LNCAP (cell line): ENCODE results near the gene CRY1.

Experiments used
- TF ChIP-seq, protein P1 (sequence below): fragments of 450-650 bp; IDR thresholded peaks from 2 replicates; pipeline ENCODE4 v1.5.1; 2017; ENCODE audit warnings: mild to moderate bottlenecking

CRY1 gene

GRCh38 chr12:106964526-106964925, 128.8 kb downstream of the CRY1 start:
- TF ChIP-seq, protein P1, sequence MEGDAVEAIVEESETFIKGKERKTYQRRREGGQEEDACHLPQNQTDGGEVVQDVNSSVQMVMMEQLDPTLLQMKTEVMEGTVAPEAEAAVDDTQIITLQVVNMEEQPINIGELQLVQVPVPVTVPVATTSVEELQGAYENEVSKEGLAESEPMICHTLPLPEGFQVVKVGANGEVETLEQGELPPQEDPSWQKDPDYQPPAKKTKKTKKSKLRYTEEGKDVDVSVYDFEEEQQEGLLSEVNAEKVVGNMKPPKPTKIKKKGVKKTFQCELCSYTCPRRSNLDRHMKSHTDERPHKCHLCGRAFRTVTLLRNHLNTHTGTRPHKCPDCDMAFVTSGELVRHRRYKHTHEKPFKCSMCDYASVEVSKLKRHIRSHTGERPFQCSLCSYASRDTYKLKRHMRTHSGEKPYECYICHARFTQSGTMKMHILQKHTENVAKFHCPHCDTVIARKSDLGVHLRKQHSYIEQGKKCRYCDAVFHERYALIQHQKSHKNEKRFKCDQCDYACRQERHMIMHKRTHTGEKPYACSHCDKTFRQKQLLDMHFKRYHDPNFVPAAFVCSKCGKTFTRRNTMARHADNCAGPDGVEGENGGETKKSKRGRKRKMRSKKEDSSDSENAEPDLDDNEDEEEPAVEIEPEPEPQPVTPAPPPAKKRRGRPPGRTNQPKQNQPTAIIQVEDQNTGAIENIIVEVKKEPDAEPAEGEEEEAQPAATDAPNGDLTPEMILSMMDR = no peak

DNA sequence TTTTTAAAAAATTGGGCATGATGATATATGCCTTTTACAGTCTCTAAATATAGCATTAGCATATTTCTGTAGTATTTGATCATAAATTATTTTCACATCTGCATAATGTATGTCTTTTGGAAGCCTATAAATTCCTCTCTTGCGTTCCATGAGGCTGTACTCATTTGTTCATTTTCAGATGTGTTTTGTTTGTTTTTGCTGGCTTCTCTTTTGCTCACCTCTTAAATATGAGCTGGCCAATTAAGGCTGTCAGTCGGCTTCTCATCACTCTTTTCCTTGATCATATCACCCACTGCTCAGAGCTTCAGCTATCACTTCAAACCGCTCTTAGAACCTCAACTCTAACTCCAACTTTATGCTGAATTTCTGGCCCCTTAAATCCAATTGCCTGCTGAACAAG, 131.1 kb downstream of the CRY1 start:
- TF ChIP-seq, protein P1 = no peak

DNA sequence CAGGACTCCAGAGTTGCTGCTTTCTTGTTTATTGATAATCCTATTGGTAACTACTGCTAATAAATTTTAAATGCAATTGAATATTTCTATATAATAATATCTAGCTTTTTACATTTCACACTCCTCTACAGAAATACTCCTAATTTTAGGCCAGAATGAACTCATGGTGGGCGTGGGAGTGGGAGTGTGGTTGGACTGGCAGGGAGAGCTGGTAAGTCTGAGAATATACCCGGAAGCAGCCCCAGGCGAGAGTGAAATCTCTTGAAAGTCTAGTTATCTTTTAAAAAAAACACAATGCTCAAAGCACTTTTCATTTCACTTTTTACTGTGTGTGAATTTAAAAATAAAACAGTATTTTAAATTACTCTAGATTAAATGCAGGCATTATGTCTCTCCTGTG, 132.9 kb downstream of the CRY1 start:
- TF ChIP-seq, protein P1 = no peak

DNA sequence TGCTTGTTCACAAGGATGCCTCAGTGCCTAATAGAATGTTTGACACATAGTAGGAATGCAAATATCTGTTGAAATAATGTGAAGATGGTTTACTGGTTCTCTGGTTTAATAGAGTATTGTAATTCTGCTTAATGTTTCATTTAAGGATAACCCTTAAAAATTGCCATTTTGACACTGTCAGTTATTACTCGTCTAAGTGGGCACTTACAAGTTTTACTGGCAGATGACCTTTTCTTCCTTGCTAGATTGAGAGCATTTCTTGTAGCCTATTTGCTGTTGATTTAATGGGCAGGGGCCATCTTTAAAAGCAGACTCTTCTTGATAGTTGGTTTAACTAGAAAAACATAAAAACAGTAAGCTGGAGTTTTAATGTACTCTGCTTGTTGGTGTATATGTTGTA, 135.8 kb downstream of the CRY1 start:
- TF ChIP-seq, protein P1 = no peak

DNA sequence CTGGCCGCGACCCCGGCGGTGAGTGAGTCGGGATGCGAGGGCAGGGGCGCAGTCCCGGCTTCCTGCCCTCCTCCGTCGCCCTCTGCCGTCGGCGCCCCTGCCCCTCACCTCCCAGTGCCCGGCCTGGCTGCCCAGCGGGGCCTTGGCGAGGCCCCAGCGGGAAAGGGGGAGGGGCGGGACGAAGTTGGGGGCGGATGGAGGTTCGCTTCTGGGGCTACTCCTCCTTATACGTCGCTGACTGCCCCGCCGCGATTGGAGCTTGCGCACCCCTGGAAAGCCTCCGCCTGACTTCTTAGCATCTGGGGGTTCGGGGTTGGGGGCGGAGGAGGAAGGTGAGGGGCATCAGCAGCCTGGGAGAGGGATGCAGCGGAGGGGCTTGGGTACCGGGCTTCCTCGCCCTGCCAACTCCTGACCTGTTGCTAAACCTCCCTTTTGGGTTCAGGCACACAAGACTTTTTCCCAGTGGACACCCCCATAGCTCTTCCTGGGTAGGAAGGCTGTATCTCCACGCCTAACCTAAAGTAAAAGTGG, 137.2 kb downstream of the CRY1 start:
- TF ChIP-seq, protein P1 = peak; percentile 37; the same call in 1 of the 2 replicates

GRCh38 chr12:106955377-106956047, 137.8 kb downstream of the CRY1 start, which contains the start of gene TMEM263:
Gene TMEM263, plus strand, starts transcription at chr12:106955907. Its CDS starts 11,210 bp downstream, at chr12:106967117.
- TF ChIP-seq, protein P1 = no peak

- TF ChIP-seq, protein P1 = no peak
Measured at GRCh38 chr12:106954462-106955376, 138.6 kb downstream of the CRY1 start.
